Ramos (cell line): ENCODE results near the gene IL27RA.
"Not testable (repeated sequence)": the region's sequence is repeated elsewhere in the genome, so short reads cannot be mapped to it uniquely, and the experiment has no call there.

ENCODE experiments used
- in situ Hi-C: fragments of 300-500 bp; cut with MboI; formaldehyde crosslinking; loops from one replicate; pipeline ENCODE4 v1.14.3; 2022; ENCODE audit warnings: low sequenced_read_pairs; ENCODE audit not compliant: unreplicated experiment

The IL27RA gene

GRCh38 chr19:14027856-14028450, 3.6 kb upstream of the IL27RA start, which contains the start of gene RLN3:
Gene RLN3 (plus strand): TSS chr19:14028148. CDS start chr19:14028205, 57 bp downstream.
- in situ Hi-C loops = no loop called here

- in situ Hi-C loops = no loop called here
Measured at GRCh38 chr19:14028901-14029300, 2.7 kb upstream of the IL27RA start.

DNA sequence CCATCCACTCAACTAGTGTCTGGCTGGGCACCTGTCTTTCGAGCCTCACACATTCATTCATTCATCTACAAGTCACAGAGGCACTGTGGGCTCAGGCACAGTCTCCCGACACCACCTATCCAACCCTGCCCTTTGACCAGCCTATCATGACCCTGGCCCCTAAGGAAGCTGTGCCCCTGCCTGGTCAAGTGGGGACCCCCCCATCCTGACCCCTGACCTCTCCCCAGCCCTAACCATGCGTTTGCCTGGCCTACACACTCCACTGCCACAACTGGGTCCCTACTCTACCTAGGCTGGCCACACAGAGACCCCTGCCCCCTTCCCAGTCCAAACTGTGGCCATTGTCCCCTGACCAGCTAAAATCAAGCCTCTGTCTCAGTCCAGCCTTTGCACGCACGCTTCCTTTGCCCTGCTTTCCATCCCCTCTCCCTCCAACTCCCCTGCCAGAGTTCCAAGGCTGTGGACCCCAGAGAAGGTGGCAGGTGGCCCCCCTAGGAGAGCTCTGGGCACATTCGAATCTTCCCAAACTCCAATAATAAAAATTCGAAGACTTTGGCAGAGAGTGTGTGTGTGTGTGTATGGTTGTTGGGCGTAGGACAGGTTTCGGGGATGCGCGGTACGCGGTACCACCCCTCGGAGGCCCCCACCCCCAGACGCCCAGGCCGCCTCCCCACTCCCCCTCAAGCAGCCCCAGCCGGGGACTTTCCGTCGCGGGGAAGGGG, 404 bp upstream of the IL27RA start:
- in situ Hi-C loops = no loop called here

GRCh38 chr19:14033946-14034345, 2.4 kb downstream of the IL27RA start:
- in situ Hi-C loops = no loop called here

DNA sequence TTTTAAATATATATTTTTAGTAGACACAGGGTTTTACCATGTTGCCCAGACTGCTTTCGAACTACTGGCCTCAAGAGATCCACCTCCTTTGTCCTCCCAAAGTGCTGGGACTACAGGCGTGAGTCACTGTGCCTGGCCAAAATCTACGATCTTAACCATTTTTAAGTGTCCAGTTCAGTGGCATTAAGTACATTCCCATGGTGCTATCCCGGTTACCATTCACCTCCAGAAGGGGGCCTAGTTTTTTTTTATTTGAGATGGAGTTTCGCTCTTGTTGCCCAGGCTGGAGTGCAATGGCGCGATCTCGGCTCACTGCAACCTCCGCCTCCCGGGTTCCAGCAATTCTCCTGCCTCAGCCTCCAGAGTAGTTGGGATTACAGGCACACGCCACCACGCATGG, 3.6 kb downstream of the IL27RA start:
- in situ Hi-C loops = not testable (repeated sequence)

- in situ Hi-C loops = no loop called here
Measured at GRCh38 chr19:14035706-14036105, 4.1 kb downstream of the IL27RA start.

DNA sequence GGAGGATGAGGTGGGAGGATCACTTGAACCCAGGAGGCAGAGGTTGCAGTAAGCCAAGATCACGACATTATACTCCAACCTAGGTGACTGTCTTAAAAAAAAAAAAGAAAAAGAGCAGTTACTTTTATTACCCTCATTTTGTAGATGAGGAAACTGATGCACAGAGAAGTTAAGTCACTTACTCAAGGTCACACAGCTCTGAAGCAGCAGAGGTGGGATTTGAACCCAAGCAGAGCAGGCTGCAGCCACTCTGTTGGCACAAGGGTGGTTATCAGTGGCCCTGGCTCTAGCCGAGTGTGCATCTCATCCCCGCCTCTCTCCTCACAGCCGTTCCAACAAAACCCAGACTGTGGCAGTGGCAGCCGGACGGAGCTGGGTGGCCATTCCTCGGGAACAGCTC, 7.6 kb downstream of the IL27RA start:
- in situ Hi-C loops = no loop called here

DNA sequence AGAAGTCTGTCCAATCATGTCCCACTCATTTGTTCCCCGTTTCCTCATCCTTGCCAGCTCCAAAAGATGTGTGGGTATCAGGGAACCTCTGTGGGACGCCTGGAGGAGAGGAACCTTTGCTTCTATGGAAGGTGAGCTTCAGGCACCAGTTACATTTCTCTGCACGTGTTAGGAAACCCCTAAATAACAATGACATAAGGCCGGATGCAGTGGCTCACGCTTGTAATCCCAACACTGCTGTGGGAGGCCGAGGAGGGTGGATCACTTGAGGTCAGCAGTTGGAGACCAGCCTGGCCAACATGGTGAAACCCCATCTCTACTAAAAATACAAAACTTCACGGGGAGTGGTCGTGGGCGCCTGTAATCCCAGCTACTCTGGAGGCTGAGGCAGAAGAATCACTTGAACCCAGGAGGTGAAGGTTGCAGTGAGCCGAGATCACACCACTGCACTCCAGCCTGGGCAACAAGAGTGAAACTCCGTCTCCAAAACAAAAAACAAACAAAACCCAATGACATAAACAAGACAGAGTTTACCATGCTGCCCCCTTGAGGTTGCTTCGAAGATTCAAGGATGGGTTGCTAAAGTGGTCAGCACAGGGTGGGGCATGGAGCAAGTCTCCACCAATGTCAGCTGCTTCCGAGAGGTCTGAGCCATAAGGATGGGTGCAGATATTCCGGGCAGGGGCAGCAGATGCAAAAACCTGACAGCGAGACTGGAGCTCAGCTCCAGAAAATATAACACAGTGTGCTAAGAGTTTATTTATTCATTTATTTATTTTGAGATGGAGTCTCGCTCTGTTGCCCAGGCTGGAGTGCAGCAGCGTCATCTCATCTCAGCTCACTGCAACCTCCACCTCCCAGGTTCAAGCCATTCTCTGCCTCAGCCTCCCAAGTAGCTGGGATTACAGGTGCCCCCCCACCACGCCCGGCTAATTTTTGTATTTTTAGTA, 11.4 kb downstream of the IL27RA start:
- in situ Hi-C loops = not testable (repeated sequence)

DNA sequence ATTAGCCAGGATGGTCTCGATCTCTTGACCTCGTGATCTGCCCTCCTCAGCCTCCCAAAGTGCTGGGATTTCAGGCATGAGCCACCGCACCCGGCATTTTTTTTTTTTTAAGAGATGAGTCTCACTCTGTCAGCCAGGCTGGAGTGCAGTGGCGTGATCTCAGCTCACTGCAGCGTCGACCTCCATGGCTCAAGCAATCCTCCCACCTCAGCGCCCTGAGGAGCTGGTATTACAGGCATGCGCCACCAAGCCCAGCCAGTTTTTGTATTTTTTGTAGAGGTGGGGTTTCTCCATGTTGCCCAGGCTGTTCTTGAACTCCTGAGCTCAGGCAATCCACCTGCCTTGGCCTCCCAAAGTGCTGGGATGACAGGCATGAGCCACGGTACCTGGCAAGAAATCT, 16.3 kb downstream of the IL27RA start:
- in situ Hi-C loops = not testable (repeated sequence)

- in situ Hi-C loops = no loop called here
Measured at GRCh38 chr19:14048443-14049153, 17.0 kb downstream of the IL27RA start.

DNA sequence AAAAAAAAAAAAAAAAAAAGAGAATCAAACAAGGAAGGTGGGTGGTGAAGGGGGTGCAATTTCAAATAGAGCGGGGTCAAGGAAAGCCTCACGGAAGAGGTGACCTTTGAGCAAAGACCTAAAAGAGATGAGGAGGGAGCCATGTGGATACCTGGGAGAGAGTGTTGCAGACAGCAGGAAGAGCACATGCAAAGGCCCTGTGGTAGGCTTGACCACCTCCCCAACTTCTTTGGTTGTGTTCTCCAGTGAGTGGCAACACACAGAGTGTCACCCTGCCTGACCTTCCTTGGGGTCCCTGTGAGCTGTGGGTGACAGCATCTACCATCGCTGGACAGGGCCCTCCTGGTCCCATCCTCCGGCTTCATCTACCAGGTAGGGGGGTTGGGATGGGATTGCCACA, 18.9 kb downstream of the IL27RA start:
- in situ Hi-C loops = loop anchor here (25.0 kb wide), 1 partner anchor 438 kb away; no protein-coding TSS in a partner anchor

DNA sequence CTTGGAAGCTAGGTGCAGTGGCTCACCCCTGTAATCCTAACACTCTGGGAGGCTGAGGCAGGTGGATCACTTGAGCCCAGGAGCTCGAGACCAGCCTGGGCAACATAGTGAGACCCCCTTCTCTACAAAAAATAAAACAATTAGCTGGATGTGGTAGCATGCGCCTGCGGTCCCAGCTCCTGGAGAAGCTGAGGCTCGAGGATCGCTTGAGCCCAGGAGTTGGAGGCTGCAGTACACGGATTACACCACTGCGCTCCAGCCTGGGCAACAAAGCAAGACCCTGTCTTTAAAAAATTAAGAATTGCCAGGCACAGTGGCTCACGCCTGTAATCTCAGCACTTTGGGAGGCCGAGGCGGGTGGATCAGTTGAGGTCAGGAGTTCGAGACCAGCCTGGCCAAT, 19.4 kb downstream of the IL27RA start:
- in situ Hi-C loops = loop anchor here (25.0 kb wide), 1 partner anchor 439 kb away; no protein-coding TSS in a partner anchor

DNA sequence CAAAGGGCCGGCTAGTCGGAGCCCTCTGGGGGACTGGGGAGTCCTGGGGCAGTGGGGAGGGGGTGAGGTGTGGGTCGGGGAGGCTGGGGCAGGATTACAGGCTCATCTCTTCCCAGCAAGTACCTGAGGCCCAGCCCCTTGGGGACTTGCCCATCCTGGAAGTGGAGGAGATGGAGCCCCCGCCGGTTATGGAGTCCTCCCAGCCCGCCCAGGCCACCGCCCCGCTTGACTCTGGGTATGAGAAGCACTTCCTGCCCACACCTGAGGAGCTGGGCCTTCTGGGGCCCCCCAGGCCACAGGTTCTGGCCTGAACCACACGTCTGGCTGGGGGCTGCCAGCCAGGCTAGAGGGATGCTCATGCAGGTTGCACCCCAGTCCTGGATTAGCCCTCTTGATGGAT, 20.4 kb downstream of the IL27RA start:
- in situ Hi-C loops = loop anchor here (25.0 kb wide), 1 partner anchor 440 kb away; no protein-coding TSS in a partner anchor

- in situ Hi-C loops = loop anchor here (25.0 kb wide), 1 partner anchor 440 kb away; no protein-coding TSS in a partner anchor
Measured at GRCh38 chr19:14052470-14052869, 20.9 kb downstream of the IL27RA start.

- in situ Hi-C loops = loop anchor here (25.0 kb wide), 1 partner anchor 441 kb away; no protein-coding TSS in a partner anchor
Measured at GRCh38 chr19:14053032-14053431, 21.5 kb downstream of the IL27RA start.

- in situ Hi-C loops = loop anchor here (25.0 kb wide), 1 partner anchor 441 kb away; no protein-coding TSS in a partner anchor
Measured at GRCh38 chr19:14053500-14053899, 21.9 kb downstream of the IL27RA start.

GRCh38 chr19:14054099-14054498, 22.5 kb downstream of the IL27RA start:
- in situ Hi-C loops = loop anchor here (25.0 kb wide), 1 partner anchor 442 kb away; no protein-coding TSS in a partner anchor

- in situ Hi-C loops = loop anchor here (25.0 kb wide), 1 partner anchor 442 kb away; no protein-coding TSS in a partner anchor
Measured at GRCh38 chr19:14054721-14055120, 23.2 kb downstream of the IL27RA start.

DNA sequence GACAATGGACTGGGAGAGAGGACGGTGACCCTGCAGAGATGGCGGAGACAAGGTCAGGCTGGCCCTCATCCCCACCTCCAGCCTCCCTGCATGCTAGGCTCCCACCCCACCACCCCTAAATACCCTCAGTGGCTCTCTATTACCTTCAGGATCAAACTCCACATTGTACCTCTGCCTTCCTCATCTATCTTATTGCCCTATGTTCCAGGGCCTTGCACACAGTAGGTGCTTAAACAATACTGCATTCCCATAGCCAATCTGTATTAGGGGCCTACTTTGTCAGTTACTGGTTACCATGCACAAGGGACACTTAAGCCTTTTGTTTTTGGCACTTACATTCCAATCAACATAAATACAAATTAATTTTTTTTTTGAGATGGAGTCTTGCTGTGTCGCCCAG, 23.8 kb downstream of the IL27RA start:
- in situ Hi-C loops = loop anchor here (25.0 kb wide), 1 partner anchor 443 kb away; no protein-coding TSS in a partner anchor
